GM21423 (cell line): ENCODE results near the gene FRAS1.
"Not testable (repeated sequence)": the region's sequence is repeated elsewhere in the genome, so short reads cannot be mapped to it uniquely, and the experiment has no call there.

Source experiments
- ATAC-seq: cut with Tn5 transposase; IDR thresholded peaks from one replicate; pipeline ENCODE4 v1.9.1; 2021; ENCODE audit warnings: mild to moderate bottlenecking, moderate library complexity; ENCODE audit not compliant: unreplicated experiment

FRAS1 gene

DNA sequence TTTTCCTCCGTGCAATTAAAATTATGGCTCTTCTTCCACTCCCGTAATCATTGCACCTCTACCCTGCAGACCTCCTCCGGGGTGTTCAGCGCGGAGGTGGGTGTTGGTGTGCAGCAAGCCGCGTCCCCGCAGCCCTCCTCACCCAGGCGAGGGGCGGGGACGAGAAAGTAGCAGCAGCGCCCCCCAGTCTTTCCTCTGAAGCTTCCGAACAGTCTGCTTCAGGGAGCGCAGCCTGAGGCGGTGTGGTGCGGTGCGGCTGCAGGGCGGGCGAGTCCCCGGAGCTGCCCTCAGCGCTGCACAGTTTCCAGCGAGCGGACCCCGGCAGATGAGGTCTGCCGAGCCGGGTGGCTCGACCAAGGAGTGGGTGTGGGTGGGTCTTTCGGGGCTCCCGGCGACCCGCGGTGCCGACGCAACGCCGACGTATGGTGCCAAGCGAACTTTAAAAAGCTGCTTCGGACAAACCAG lies at the start of gene FRAS1:
Gene FRAS1 (plus strand): TSS at position 189 of the 465 bp plus-strand sequence. CDS start 687 bp downstream, outside the sequence.
- ATAC-seq, result no peak

- ATAC-seq, result not testable (repeated sequence)
These were observed 46.1 kb upstream of the FRAS1 start for GRCh38 chr4:78011003-78011402.

GRCh38 chr4:78014889-78015886 lies 41.9 kb upstream of the FRAS1 start:
- no peak for ATAC-seq

DNA sequence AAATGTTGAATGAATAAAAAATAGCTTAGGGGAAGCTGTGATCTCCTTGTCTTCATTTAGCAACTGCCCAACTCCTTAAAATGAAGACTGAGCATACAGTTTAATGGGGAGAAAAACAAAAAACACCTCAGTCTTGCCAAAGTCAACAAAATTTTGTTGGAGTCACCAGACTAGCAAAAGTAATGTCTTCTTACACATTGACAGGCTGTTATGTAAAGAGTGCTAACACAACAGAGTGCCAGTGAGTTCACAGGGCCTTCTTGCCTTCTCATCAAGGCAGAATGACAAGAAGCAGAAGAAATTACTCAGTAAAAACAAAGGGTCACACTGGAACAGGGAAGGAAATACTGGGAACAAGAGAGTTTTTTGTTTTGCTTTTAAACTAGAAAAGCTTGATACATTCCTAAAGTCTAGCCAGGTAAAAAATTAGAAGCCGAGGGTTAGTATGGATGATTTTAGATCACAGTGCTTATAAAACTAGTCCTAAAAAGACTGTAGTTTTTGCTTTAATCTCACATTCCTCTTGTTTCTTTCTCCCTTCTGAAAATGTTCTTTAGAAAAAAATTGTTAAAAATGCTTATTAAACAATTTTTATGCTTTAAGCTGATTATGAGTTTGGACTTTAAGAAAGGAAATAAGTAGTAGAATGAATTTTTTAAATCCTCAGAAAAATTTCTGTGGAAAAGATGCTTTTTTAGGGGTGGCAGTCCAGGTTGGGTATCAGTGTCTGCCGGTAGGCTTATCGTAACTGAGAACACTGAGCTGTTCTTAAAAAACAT lies 38.7 kb upstream of the FRAS1 start:
- no peak for ATAC-seq

- ATAC-seq, result no peak
These were observed 37.7 kb upstream of the FRAS1 start for GRCh38 chr4:78019414-78019813.

- no peak for ATAC-seq
These were observed 36.4 kb upstream of the FRAS1 start for GRCh38 chr4:78020677-78021076.

DNA sequence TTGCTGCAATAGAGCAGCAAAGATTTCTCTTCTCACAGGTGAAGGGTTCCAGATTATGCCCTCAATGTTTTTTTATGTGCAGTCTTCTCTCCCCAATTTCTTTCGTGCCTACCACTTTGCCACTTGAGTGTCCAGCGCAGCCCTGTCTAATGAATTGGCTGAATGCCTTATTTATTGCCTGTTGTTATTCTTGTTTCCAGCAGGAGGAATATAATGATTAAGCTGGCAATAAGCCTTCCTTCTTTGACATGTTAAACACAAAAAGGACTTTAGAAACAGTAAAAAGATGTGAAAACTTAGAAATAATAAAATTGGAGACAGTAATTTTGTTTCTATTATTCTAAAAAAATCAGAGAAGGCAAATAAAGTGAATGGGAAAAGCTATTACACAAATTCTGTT lies 34.6 kb upstream of the FRAS1 start:
- no peak for ATAC-seq

DNA sequence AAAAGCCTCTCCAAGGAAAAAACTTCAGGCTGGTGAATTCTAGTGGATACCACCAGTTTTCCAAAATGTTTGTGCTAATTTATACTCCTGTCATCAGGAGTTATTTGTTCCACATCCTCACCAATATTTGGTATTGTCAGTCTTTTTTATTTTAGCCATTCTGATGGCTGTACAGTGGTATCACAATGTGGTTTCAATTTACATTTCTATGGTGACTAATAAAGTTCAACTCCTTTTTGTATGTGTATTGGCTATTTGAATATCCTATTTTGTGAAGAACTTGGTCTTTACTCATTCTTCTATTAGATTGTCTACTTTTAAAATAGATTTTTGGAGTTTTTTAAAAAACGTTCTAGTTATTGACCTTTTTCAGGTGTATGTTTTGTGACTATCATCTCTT lies 33.0 kb upstream of the FRAS1 start:
- no peak for ATAC-seq

- no peak for ATAC-seq
These were observed 32.5 kb upstream of the FRAS1 start for GRCh38 chr4:78024576-78025091.

- ATAC-seq, result no peak
These were observed 25.6 kb upstream of the FRAS1 start for GRCh38 chr4:78031417-78031950.

- ATAC-seq, result no peak
These were observed 24.7 kb upstream of the FRAS1 start for GRCh38 chr4:78032446-78032845.

- no peak for ATAC-seq
These were observed 24.2 kb upstream of the FRAS1 start for GRCh38 chr4:78032929-78033328.

DNA sequence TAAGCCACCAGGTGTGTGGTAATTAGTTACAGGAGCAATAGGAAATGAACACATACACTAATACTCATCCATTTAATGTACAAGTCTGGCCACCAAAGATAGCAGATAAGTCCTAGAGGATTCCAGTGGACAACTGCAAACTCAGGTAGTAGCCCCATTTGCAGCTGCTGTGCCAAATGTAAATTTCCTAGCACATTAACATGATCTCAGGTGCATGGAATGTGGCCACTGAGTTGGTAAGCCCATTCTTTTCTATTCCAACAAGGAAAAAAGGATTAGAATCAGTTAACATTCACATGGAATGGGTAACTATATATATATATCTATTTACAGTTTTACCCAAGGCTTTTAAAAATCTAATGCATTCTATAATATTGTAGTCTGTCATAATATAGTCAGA lies 23.3 kb upstream of the FRAS1 start:
- ATAC-seq, result no peak

GRCh38 chr4:78038704-78039103 lies 18.4 kb upstream of the FRAS1 start:
- no peak for ATAC-seq

- ATAC-seq, result no peak
These were observed 17.4 kb upstream of the FRAS1 start for GRCh38 chr4:78039678-78040077.

DNA sequence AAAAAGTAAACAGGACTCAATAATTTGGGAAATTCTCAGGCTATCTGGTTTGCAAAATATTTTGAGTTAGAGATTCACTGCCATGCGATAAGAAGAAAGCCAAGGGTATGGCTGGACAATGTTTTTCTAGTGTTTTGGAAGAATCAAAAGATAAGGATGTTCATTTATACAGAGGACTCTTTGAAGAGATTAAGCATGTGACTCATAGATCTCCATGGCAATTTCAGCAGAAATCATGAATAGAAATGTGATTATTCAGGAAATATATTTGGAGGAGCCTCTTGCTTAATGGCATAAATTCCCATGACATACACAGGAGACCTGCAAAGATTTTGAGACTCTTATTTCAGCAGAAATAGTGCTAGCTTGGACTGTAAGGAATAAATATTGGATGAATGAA lies 16.7 kb upstream of the FRAS1 start:
- ATAC-seq, result no peak

DNA sequence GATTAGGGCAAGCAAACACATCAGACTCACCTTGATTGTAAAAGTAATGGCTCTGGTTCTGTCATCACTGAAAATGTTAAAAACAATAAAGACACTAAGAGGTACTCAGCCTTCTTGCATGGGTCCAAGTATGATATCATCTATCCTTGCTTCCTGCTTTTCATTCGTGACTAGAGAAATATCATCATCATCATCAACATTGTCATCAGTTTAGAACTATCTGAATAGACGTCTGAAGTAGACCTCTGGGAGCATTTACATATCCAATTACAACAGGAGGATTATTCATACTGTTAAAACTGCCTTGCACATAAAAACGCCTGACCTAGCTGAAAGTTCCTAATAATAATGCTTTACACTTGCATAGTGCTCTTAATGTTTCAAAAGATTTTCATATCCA lies 9.8 kb upstream of the FRAS1 start:
- no peak for ATAC-seq

DNA sequence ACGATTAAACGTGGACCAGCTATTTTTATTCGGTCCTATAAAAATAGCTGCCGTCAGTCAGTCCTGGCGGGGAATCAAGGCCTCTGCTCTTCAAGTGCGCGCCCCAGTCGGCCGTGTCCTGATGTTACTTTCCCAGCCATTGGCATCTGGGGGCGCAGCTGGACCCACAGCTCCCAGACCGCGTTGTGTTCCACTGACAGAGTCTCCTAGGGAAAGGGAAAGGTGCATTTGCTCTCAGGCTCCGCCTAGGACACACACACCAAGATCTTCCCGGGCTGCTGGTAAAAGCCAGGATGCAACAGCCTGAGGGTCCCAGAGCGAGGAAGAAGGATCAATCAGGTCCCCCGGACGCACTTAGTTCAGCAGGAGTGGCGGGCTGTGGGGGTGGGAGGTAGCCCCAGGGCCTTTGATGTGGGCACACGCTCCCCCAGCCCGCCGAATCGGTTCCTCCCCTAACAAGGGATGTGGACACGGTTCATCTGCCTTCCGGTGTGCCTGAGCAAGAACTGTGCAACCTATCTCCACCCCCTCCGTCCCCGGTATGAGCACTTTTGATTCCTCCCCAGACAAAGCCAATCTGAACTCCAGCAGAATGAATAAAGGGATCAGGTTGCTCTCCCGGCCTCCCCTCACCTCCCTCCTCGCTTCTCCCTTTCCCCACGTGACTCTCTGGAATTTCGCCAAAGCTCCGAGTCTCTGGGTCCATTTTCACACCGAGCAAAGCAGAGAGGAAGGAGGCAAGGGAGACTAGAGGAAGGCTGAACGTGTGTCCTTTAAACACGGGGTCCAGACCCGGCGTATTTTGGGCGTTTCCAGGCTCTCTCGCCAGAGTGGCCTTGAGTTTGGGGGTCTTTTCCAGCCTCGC lies 626 bp upstream of the FRAS1 start:
- ATAC-seq, result peak; percentile 65

GRCh38 chr4:78057600-78058550 lies 752 bp downstream of the FRAS1 start:
- ATAC-seq, result no peak
